HCT116 (cell line): Measurements from ENCODE around the gene PARP12.

Experiments
- CTCF ChIP-seq, 3 experiments: fragments of 200-600 bp in 1 of 3; sonication (generic) in 1 of 3; IDR thresholded peaks in 2 of 3; conservative IDR thresholded peaks in 1 of 3; 2 replicates each; pipeline ENCODE4 v1.5.1; 2012 to 2017; ENCODE audit warnings: low read depth in 2 of 3, low read length in 2 of 3, antibody characterized with exemption in 1 of 3, borderline replicate concordance in 1 of 3, control low read depth in 1 of 3, mild to moderate bottlenecking in 1 of 3, mixed read lengths in 1 of 3, mixed run types in 1 of 3, moderate library complexity in 1 of 3; ENCODE audit not compliant: insufficient read depth in 1 of 3
- REST ChIP-seq: IDR thresholded peaks from 2 replicates; pipeline ENCODE4 v1.6.1; 2012; ENCODE audit warnings: low read depth
- SIN3A ChIP-seq: IDR thresholded peaks from 2 replicates; pipeline ENCODE4 v1.6.1; 2012; ENCODE audit warnings: low read depth

- TF ChIP-seq CTCF (IDR thresholded peaks at IDR 0.05 in 2 of 3, conservative IDR thresholded peaks at IDR 0.05 in 1 of 3; ENCODE audit: borderline replicate concordance in 1 of 3, insufficient read depth in 1 of 3, low read depth in 2 of 3, low read length in 2 of 3) (no peak), SIN3A (no peak), REST (no peak)
These were observed 62.0 kb downstream of the PARP12 start for GRCh38 chr7:140000666-140001268.
